Left ventricle myocardium superior (tissue), 1 donor: ENCODE measurements around the gene WWOX. TPM values are rescaled to one million over a fixed set of nuclear protein-coding genes. Genes with fewer than 3 reads are reported as not detected.

Experiments used
- ATAC-seq: fragments of 200-7000 bp; cut with Tn5 transposase; one replicate; pipeline ENCODE4 v1.9.1; 2020; ENCODE audit warnings: mild to moderate bottlenecking, moderate library complexity
- DNase-seq: peaks from one replicate; pipeline ENCODE4 v3.0.0-alpha.2; 2020
- intact Hi-C: fragments of 100-400 bp; cut with micrococcal nuclease; formaldehyde crosslinking; loops from one replicate; pipeline ENCODE4 v1.11.0; 2022
- total RNA-seq: library from RNA; stranded (reverse); fragmentation: NEBNext Ultra II Directional; extraction: Animal tissue kit (Norgen Biotek cat#: 25700); gene quantifications from one replicate; pipeline ENCODE4 v1.2.1, GENCODE V29; 2021
- donor health status: DM: no; HTN: yes; CAD: no; lungs with severe emphysema.

Gene WWOX
- total RNA-seq, 1 donor from 2014 or later = 12.8 TPM

DNA sequence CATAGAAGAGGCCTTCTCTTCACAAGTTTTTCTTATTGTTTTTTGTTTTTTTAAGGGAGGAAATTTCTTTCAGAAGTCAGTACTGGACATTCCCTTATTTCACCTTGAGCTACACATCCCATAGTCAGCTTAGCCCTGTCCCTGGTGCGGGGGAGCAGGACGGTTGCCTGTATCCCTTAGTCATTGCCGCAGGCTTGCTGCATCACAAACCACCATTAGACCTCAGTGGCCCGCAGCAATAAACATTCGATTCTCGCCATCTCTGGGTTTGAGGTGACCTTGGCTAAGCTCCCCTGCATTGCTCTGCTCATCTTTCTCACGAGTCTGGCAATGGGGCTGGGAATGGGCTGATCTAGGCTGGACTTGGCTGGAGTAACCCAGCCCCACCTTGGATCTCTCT is 692.5 kb downstream of the WWOX start:
- ATAC-seq (no peak), DNase-seq (no peak)
- intact Hi-C loops = no loop called here

GRCh38 chr16:78792952-78793351 is 693.5 kb downstream of the WWOX start:
- intact Hi-C loops = no loop called here
- DNase-seq (no peak), ATAC-seq (no peak)

- peak; percentile 68 for ATAC-seq
- DNase-seq = no peak
- intact Hi-C loops = no loop called here
Observed at GRCh38 chr16:78794581-78795250, 695.3 kb downstream of the WWOX start.

- intact Hi-C loops = no loop called here
- DNase-seq = no peak
- ATAC-seq = no peak
Observed at GRCh38 chr16:78795433-78795832, 696.0 kb downstream of the WWOX start.

- DNase-seq (no peak), ATAC-seq (peak; percentile 81)
- intact Hi-C loops = no loop called here
Observed at GRCh38 chr16:78796221-78796866, 696.9 kb downstream of the WWOX start.

- intact Hi-C loops = no loop called here
- no peak for DNase-seq
- no peak for ATAC-seq
Observed at GRCh38 chr16:78799429-78799828, 700.0 kb downstream of the WWOX start.

DNA sequence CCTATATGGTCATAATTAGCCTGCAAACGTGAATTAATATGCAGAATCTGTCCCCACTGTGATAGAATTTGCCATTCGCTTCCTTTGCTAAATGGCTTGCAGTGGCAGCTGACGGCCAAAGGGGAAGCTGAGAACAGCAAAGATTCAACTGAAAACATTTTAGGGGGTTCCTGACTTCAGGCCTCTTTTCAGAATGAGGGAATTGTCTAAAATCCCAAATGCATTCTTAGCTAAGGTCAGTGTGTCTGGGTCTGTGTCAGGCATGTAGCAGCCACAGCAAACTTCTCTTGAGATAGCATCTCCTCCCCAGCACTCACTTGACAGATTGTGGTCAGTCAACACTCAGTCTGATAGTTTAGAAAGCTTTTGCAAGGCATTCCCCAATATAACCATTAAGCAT is 701.1 kb downstream of the WWOX start:
- no peak for ATAC-seq
- DNase-seq = no peak
- intact Hi-C loops = no loop called here

DNA sequence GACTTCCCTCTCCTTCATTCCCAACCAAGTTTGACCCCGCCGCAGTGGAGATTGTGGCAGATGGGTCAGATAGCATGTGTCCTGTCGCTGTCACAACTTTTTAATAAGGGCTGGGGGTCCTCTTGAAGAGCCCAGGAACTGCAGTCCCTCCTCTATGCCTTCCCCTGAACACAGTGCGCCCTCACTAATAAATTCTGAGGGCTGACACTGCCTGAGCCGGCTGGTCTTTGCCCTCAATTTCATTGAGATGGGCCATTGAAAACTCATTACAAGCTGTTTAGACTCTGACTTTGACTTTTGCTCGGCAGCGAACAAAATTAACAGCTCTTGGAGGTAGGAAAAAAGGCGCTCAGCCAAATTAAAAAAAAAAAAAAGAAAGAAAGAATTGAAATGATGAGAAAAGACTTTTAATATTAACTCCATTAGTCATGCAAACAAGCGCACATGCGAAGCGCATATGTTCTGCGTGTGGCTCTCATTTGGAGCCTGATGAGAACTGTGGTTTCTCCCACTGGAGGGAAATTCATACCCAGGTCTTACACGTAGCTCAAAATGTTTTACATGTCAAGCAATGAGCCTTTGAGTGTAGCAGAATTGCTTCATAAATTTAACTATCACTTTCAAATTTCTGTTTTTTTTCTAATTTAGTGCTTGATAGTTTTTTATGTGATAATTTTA is 704.7 kb downstream of the WWOX start:
- DNase-seq (no peak), ATAC-seq (no peak)
- intact Hi-C loops = no loop called here

DNA sequence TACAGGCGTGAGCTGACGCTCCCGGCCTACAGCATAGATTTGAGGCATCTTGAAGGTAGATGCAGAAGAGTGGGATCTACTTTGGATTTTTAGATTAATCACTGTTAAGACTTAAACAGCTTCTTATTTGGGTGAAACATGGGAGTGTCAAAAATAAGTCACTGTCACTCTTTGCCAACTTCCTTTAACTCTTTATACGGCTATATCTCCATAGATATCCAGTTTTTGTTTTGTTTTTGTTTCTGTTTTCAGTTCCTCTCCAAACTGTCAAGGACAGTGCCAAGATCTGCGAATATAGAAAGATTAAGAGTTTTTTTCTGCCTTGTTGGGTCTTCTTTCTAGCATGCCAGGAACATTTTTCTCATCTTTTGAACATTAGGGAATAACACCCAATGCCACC is 706.1 kb downstream of the WWOX start:
- DNase-seq = no peak
- ATAC-seq = no peak
- intact Hi-C loops = no loop called here

DNA sequence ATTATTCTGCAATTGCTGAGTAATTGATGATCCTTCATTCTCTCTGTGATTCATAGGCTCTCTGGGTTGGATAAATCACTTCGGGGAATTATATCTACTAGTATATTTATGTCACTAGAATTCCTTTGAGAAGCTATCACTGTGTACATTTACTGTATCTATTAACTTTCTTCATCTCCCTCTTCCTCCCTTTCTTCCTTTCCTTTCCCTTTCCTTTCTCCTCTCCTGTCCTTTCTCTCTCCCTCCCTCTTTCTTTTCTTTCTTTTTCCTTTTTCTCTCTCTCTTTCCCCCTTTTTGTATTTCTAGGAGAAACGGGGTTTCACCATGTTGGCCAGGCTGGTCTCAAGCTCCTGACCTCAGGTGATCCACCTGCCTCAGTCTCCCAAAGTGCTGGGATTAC is 711.8 kb downstream of the WWOX start:
- no peak for DNase-seq
- ATAC-seq = no peak
- intact Hi-C loops = no loop called here

- intact Hi-C loops = no loop called here
- ATAC-seq = no peak
Observed at GRCh38 chr16:78812582-78812981, 713.1 kb downstream of the WWOX start.

DNA sequence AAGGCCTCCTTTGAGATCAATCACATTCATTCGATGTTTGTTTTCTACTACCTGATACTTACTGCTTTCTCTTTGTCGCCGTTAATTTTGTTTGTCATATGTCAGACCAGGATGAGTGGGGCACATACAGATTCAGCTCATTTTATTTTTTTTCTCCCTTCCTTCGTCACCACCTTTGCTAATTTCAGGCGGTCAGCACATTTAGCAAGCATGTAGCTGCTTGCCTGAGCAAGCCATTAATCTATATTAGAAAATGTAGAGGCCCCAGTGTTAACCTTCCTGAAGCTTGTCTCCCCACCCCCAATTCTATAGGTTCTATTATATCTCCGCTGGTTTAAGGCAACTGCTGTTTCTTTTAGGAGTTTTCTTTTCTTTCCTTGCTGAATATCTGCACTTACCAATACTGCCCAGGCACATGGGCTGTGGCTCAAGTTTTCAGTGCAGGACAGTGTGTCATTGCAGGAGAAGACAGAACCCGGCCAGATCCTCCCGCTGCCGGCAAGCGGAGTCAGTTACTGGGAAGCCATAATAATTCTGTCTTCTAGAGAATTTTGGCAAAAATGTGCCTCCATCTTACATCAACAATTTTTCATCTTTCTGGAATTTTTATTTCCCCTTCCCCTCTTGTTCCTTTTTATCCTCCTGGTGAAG is 714.3 kb downstream of the WWOX start:
- no peak for DNase-seq
- intact Hi-C loops = no loop called here
- no peak for ATAC-seq

More at GRCh38 chr16:78812582-78812981, 713.1 kb downstream of the WWOX start:
- DNase-seq = no peak

DNA sequence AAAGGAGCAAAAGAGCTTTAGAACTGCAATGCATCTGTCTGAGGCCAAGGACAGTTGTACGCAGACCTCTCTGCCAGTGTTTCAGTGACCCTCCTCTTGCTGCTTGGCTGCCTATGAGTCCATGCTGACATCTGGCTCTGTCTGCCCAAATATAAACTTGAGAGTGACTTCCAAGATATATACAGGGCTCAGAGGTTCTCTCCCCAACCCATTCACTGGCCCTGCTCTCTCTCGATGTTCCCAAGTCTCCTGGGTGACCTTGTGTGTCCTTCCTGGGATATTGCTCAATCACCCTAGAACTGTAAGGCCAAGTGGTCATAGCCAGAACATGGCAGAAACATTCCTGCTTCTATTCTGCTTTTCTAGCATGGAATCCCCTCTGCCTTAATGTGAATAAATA is 716.3 kb downstream of the WWOX start:
- no peak for DNase-seq
- intact Hi-C loops = no loop called here
- peak; percentile 84 for ATAC-seq

DNA sequence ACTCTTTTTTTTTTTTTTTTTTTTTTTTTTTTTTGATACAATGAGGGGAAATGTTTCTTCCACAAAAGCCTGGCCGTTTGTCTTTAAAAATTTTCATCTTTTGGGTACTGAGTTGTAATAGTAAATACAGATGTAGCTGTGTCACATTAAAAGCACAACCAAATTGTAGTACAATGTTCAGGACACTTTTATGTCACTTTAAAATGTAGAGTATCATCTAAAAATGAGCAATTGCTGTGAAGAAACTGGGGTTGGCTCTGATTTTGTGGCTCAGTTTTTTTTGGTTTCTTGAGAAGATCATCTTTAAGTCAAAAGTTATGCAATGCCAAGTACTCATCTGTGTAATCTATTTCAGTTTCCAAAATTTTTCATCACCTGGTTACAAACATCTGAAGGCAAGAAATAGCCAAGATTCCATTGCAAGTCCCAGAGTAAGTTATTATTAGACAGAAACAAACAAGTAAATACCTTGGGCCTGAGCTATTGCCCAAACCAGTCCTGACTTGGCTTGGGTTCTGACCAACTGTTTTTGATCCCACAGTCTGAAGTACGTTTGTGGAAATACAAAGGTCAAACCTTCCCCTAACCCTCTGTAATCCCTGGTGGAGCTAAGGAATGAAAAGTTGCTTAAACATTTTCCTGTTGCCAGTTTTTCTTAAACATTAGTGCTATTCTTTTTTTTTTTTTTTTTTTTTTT is 717.2 kb downstream of the WWOX start:
- peak; percentile 81 for ATAC-seq
- intact Hi-C loops = no loop called here
- DNase-seq = no peak

DNA sequence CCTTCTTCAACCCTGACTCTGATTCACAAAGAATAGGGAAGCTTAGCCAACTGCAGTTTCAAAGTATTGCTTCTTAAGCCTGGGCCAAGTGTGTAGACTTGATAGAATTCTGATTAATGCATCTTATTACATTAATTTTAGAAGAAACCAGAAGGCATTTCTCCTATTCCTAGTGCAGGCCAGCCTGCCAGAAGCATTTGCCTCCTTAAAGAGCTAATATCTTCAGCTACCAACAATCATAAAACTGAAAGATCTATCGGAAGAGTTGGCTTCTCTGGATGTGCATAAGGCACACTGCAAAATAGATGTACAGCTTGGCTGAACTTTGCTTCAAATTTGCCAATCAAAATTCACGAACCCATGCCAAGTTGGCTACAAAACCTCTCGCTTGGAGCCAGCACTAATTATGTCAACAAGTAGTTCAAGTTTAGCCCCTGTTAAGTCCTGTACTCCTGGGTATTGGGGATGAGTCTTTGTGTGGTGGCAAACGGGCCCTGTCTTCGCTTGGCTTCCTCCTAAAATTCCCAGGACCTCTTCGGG is 717.8 kb downstream of the WWOX start:
- peak; percentile 54 for ATAC-seq
- no peak for DNase-seq
- intact Hi-C loops = no loop called here

- intact Hi-C loops = no loop called here
- no peak for ATAC-seq
- DNase-seq = no peak
Observed at GRCh38 chr16:78821335-78821734, 721.9 kb downstream of the WWOX start.

DNA sequence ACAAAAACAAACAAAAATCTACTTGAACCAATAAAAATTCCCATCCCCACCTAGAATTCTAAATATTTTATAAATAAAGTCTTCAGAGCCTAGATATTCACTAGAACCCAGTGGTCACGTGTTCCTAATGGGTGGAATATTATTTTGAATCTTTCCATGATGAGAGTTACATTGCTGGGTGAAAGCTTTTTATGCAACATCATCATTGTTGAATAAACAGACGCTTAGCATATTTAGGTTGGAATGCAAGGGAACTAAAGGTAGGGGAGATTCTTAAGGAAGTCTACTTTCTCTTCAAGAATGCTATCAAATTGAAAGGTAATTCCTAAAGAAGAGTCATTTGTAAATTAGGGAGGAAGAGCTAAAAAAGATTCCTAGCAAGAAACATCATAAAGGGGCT is 723.1 kb downstream of the WWOX start:
- intact Hi-C loops = no loop called here
- DNase-seq = no peak
- no peak for ATAC-seq

GRCh38 chr16:78823027-78823426 is 723.6 kb downstream of the WWOX start:
- ATAC-seq (no peak), DNase-seq (no peak)
- intact Hi-C loops = no loop called here

DNA sequence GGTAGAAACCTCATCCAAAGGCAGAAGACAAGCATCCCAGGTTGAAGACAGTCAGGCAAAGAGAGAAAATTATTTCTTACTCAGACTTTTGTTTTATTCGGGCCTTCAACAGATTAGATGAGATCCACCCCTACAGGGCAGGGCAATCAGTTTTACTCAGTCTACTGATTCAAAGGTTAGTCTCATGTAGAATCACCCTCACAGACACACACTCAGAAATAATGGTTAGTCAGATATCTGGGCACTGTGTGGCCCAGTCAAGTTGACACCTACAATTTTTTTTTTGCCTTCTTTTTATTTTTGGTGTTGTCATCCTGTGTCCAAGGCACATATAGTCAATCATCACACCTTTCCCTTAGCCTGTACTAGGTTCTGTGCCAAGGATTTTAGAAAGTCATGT is 729.8 kb downstream of the WWOX start:
- ATAC-seq (no peak), DNase-seq (no peak)
- intact Hi-C loops = no loop called here
